AG09309 (cell line): ENCODE results near the gene BIRC5.

Experiments
- DNase-seq: peaks from one replicate; pipeline ENCODE4 v3.0.0-alpha.2; 2010; ENCODE audit warnings: low read depth
- H3K4me3 ChIP-seq: 2 replicates; pipeline ENCODE4 v1.5.1; 2011; ENCODE audit warnings: mild to moderate bottlenecking, low read depth, low read length, moderate library complexity; ENCODE audit not compliant: control insufficient read depth
- TF ChIP-seq, protein P1 (sequence below): IDR thresholded peaks from 2 replicates; pipeline ENCODE4 v1.5.1; 2011; ENCODE audit warnings: mild to moderate bottlenecking, low read depth, low read length, inconsistent platforms; ENCODE audit not compliant: insufficient read depth, control insufficient read depth; ENCODE audit errors: missing control alignments

BIRC5 gene

DNA sequence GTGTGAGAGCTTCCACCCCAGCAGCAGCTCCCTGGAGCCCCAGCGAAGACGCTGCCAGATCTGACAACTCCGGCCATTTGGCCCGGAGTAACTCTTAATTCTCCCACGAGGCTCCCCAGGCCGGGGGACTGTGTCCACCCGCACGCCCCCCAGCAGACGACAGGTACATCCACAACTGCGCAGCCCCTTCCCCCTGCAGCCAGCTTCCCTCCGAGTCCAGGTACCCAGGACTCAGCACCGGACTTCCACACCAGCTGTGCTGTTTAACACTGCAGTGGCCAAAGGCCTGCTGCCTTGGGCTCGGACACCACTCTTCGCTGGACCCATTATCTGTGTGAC, 38.4 kb upstream of the BIRC5 start:
- TF ChIP-seq, protein P1, sequence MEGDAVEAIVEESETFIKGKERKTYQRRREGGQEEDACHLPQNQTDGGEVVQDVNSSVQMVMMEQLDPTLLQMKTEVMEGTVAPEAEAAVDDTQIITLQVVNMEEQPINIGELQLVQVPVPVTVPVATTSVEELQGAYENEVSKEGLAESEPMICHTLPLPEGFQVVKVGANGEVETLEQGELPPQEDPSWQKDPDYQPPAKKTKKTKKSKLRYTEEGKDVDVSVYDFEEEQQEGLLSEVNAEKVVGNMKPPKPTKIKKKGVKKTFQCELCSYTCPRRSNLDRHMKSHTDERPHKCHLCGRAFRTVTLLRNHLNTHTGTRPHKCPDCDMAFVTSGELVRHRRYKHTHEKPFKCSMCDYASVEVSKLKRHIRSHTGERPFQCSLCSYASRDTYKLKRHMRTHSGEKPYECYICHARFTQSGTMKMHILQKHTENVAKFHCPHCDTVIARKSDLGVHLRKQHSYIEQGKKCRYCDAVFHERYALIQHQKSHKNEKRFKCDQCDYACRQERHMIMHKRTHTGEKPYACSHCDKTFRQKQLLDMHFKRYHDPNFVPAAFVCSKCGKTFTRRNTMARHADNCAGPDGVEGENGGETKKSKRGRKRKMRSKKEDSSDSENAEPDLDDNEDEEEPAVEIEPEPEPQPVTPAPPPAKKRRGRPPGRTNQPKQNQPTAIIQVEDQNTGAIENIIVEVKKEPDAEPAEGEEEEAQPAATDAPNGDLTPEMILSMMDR, result no peak
- no peak for DNase-seq
- H3K4me3 ChIP-seq, result no peak overlapping the region

DNA sequence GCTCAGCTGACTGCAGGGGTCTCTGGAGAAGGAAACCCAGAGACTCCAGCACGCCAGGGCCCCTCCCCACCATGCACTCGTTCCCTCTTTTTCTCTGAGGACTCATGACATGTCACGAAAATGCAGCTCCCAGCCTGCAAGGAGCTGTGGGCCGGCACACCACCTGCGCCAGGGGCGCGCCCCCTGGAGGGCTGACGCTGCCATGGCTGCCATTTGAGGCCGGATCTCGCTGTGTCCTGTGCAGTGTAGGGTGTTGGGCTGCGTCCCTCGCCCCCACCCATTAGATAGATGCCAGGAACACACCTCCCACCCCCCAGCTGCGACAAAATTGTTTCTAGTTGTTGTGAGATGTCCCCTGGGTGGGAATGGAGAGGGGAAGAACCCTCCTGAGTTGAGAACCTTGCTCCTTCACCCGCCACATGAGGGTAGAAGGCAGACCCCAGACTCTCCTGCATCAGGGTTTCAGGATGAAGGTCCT, 37.5 kb upstream of the BIRC5 start:
- TF ChIP-seq, protein P1, result peak; percentile 84
- no peak for DNase-seq
- no peak overlapping the region for H3K4me3 ChIP-seq

DNA sequence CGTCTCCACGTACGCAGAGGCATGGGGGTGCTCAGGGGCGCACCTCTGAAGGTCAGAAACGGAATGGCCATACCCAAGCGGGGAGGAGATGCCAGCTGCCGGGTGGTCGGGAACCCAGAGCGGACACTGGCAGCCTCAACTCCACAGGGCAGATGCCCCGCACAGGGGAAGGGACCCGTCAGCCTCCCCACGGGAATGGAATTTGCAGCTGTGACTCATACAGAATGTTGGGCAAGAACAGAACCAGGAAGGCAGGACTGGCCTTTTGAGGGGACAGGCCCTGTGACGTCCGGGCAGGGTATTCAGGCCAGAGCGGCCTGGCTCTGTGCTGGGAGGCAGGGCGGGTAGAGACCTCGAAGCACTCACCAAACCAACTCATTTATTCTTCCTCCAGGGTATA, 34.7 kb upstream of the BIRC5 start:
- DNase-seq, result peak; percentile 13
- TF ChIP-seq, protein P1, result no peak
- no peak overlapping the region for H3K4me3 ChIP-seq

DNA sequence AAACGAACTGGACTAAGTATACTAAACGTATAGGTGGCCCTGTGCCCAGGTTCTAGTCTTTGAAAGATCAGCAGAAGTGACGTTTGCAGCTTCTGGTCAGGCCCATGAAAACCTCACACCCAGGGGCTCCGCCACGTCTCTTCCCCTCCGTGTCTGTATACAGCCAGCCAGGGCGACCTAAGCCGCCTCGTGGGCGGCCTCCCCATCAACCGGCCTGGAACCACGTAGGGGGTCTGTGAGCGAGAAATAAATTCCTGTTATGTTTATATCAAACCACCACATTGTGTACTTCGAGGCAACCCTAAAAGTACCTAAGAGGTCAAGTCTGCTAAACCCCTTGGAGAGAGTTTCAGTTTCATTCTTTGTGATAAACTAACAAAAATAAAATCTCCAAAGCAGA, 34.0 kb upstream of the BIRC5 start:
- DNase-seq, result no peak
- no peak overlapping the region for H3K4me3 ChIP-seq

DNA sequence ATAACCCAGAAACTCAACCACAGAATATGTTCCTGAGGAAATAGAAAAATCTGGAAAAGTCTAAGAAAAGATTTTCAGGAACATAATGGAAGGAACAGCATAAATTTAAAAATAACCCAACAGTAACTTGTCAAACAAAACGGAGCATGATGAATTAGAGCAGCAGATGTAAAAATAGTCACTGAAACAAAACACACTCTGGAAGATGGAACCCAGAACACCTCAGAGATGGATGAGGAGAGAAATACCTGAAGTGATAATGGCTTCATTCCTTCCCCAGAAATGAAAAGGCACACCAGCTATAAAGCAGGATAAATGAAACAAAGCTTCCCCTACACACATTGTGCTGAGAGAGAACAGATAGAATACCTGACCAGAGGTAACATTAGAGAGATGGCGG, 33.5 kb upstream of the BIRC5 start:
- DNase-seq, result no peak
- TF ChIP-seq, protein P1, result no peak
- no peak overlapping the region for H3K4me3 ChIP-seq

More for the DNA sequence above, 34.0 kb upstream of the BIRC5 start:
- TF ChIP-seq, protein P1, result no peak

DNA sequence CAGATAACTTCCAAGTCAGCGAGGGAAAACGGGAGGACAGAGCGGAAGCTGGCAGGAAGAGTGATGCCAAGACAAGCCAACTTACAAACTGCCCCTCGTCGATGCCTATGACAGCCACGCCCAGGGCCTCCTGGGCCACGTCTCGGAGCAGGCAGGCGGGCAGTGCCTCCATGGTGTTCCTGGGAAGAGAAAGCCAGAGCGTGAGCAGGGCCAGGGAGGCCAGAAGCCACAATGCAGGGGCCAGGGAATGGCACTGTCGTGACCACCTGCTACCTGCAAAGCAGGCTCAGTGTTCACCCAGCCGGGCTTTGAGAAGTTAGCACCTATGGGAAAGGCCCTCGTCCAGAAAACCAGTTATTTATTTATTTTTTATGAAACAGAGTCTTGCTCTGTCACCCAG, 31.5 kb upstream of the BIRC5 start:
- no peak overlapping the region for H3K4me3 ChIP-seq
- no peak for DNase-seq
- TF ChIP-seq, protein P1, result no peak

DNA sequence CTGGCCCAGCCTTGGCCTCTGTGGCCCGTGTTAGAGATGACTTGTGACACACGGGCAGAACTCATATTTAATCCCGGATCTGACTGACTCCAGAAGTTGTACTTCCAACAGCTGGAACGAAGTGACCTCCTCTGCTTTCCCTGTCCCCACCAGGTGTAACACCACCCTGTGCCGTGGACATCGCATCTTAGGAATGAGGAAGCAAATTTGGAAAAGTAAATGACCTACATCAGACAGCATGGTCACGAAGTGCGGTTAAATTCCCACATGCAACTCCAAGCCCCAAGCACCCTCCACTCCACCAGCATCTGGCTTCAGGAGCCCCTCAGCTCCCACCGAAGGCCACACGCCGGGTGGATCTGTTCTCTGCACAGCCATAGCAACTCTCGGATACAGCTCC, 30.1 kb upstream of the BIRC5 start:
- DNase-seq, result no peak
- no peak overlapping the region for H3K4me3 ChIP-seq
- TF ChIP-seq, protein P1, result no peak
